Hematopoietic multipotent progenitor cell treated with erythropoietin and hydrocortisone succinate and interleukin-3 and kit ligand, for 6 days (in vitro differentiated cells): Measurements from ENCODE around the gene PTBP3.
"Not testable (repeated sequence)": the region's sequence is repeated elsewhere in the genome, so short reads cannot be mapped to it uniquely, and the experiment has no call there.

Experiments
- DNase-seq: peaks from one replicate; pipeline ENCODE4 v3.0.0-alpha.2; 2015

The PTBP3 gene

GRCh38 chr9:112316258-112316943 lies 17.0 kb downstream of the PTBP3 start:
- DNase-seq, result peak; percentile 59

- peak; percentile 49 for DNase-seq
Observed at GRCh38 chr9:112315331-112316257, 17.8 kb downstream of the PTBP3 start.

- no peak for DNase-seq
Observed at GRCh38 chr9:112312139-112312538, 21.3 kb downstream of the PTBP3 start.

- no peak for DNase-seq
Observed at GRCh38 chr9:112311497-112311896, 21.9 kb downstream of the PTBP3 start.

- no peak for DNase-seq
Observed at GRCh38 chr9:112310826-112311225, 22.6 kb downstream of the PTBP3 start.

GRCh38 chr9:112308588-112308987 lies 24.8 kb downstream of the PTBP3 start:
- DNase-seq, result no peak

GRCh38 chr9:112301420-112301819 lies 32.0 kb downstream of the PTBP3 start:
- DNase-seq, result no peak

- no peak for DNase-seq
Observed at GRCh38 chr9:112299514-112299913, 33.9 kb downstream of the PTBP3 start.

GRCh38 chr9:112296929-112297328 lies 36.5 kb downstream of the PTBP3 start:
- no peak for DNase-seq

- no peak for DNase-seq
Observed at GRCh38 chr9:112295174-112295573, 38.2 kb downstream of the PTBP3 start.

GRCh38 chr9:112288029-112288428 lies 45.4 kb downstream of the PTBP3 start:
- DNase-seq, result no peak

- no peak for DNase-seq
Observed at GRCh38 chr9:112286926-112287325, 46.5 kb downstream of the PTBP3 start.

- no peak for DNase-seq
Observed at GRCh38 chr9:112285056-112285455, 48.4 kb downstream of the PTBP3 start.

- no peak for DNase-seq
Observed at GRCh38 chr9:112283582-112284253, 49.7 kb downstream of the PTBP3 start.

- DNase-seq, result not testable (repeated sequence)
Observed at GRCh38 chr9:112282841-112283240, 50.6 kb downstream of the PTBP3 start.

- no peak for DNase-seq
Observed at GRCh38 chr9:112280904-112281303, 52.5 kb downstream of the PTBP3 start.

- no peak for DNase-seq
Observed at GRCh38 chr9:112279501-112279900, 53.9 kb downstream of the PTBP3 start.

- no peak for DNase-seq
Observed at GRCh38 chr9:112278152-112278551, 55.3 kb downstream of the PTBP3 start.

GRCh38 chr9:112274600-112274999 lies 58.8 kb downstream of the PTBP3 start:
- DNase-seq, result no peak

- no peak for DNase-seq
Observed at GRCh38 chr9:112273876-112274275, 59.5 kb downstream of the PTBP3 start.

- no peak for DNase-seq
Observed at GRCh38 chr9:112271466-112272098, 61.8 kb downstream of the PTBP3 start.

GRCh38 chr9:112268413-112268812 lies 65.0 kb downstream of the PTBP3 start:
- DNase-seq, result no peak

- DNase-seq, result not testable (repeated sequence)
Observed at GRCh38 chr9:112267086-112267485, 66.3 kb downstream of the PTBP3 start.
